HG03175 (cell line): ENCODE results near the gene TRMT61A.
A peak's percentile ranks its signal among the peaks of the same experiment; 100 is the strongest.
"Not testable (repeated sequence)": the region's sequence is repeated elsewhere in the genome, so short reads cannot be mapped to it uniquely, and the experiment has no call there.

Experiments
- ATAC-seq: cut with Tn5 transposase; IDR thresholded peaks from one replicate; pipeline ENCODE4 v1.9.1; 2021; ENCODE audit warnings: mild to moderate bottlenecking, moderate library complexity; ENCODE audit not compliant: unreplicated experiment

TRMT61A gene

DNA sequence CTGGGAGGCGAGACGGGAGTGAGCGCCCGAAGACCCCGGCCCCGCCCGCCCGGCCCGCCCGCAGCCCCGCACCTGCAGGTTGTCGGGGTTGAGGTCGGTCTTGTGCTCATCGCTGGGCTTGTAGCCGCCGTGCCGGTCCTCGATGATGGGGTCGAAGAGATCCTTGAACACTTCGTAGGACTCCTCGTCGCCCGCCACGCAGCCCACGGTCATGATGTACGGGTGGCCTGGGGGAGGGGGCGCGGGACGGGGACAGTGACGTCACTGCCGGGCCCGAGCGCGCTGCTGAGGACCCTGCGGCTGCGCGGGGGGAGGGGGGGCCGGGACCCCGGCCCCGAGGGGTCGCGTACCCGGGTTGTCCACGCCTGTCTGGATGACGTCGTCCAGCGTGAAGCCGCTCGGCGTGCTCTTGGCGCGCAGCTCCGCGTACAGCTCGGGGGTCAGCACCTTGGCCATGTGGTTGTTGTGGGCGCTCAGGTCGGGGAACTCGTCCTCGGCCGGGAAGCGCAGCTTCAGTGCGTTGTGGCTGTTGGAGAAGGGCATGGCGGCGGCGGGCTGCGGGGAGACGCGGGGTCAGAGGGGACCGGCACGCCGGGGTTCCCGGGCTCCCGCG, 6.9 kb upstream of the TRMT61A start:
- ATAC-seq: peak; percentile 9

DNA sequence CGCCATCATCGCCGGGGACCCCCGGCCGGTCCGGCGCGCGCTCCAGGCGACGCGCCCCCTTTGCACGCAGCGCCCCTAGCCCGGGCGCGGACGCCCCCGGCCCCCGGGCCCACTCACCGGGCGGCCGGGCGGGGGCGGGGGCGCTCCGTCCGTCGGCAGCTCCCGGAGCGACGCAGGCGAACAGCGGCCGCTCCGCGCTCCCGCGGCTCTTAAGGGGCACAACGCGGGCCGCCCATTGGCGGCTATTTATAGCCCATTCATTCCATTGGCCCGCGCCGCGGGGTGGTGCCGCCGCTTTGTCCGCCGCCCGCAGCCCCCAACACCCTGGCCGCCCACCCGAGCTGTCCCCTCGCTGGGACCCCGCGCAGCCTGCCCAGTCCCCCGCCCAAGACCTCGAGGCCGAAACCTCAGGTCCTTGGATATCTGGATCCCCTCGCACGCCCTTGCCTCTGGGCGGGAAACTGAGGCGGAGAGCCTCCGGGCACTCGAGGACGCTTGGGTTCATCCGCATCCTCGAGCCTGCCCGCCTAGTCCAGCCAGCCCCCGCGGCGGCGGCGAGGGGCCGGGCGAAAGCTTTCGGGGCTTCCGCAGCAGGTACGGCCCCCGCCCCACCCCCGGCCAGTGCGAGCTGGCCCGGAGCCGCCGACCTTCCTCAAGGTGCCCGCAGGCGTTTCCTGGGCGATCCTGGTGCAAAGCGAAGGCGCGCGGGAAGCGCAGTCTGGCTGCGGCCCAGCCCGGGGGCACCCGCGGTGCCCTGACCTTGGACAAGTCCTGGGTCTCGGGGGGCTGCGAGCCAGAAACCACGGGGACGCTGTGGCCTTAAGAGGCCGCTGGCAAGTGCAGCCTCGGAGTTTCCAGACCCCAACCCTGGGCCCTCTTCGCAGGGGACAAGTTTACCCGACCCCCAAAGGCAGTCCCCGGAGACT, 6.1 kb upstream of the TRMT61A start, which contains the start of gene CKB:
TSS of gene CKB (minus strand) at position 182 of the 926 bp plus-strand sequence. CDS start 337 bp downstream, outside the sequence.
- no peak for ATAC-seq

GRCh38 chr14:103523575-103523954, 5.4 kb upstream of the TRMT61A start:
- ATAC-seq: no peak

DNA sequence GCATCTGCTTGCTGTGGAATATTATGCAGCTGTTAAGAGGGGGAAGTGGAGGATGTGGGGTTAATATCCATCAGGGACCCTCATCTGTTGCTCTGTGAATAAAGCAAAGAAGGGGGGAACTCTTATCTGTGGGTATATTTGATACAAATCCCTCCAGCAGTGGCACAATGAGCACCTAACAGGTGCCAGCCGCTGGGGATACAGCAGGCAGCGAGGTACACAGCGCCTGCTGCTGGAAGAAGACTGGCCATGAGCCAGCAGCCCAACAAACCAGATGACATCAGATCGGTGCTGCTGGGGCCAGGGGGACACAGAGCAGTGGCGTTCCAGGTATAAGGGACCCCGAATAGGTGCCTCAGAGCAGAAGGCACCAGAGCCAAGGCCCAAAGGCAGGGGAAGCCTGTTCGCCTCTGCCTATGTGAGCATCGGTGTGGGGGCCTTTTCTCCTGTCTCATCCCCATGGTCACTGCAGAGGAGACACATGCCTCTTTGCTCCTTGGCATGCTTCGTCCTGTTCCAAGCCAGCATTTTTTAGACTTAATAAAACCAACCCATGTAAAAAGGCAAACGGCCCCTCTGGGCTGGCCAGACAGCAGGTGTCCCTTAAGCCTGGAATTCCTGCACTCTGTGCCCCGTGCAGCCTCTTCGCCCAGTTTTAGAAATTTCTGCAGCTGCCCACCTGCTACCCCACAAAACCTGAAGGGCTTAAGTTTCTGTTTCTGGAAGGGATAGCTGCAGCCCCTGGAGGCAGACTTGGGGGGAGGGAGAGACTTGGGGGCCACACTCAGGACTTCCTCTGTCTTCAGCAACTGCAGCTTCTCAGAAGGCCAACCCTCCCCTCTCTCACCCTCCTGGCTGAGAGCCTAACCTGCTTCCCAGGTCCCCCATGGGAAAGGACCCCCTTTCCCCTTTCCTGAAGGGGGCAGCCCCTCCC, 4.7 kb upstream of the TRMT61A start:
- ATAC-seq: no peak

DNA sequence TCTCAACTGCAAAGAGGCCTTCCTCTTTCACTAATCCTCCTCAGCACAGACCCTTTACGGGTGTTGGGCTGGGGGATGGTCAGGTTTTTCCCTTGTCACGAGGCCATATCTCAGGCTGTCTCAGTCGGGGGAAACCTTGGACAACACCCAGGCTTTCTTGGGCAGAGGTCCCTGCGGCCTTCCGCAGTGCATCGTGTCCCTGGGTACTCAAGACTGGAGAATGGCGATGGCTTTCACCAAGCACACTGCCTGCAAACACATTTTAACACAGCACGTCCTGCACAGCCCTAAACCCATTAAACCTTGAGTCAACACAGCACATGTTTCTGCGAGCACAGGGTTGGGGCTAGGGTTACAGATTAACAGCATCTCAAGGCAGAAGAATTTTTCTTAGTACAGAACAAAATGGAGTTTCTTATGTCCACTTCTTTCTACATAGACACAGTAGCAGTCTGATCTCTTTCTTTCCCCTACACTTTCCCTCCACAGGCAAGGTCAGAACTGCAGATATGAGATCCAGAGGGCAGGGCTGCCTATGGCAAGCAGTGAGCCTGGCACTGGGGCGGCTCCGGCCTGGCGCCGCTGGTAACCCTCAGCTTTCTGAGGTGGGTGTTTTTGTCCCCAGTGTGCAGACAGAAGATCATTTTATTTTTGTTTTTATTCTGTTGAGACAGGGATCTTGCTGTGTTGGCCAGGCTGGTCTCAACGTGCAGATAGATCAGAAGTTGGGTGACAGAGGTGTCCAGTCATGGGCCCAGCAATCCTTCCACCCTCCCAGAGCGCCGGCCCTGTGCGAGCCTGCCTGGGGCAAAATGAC, 3.4 kb upstream of the TRMT61A start:
- ATAC-seq: not testable (repeated sequence)

DNA sequence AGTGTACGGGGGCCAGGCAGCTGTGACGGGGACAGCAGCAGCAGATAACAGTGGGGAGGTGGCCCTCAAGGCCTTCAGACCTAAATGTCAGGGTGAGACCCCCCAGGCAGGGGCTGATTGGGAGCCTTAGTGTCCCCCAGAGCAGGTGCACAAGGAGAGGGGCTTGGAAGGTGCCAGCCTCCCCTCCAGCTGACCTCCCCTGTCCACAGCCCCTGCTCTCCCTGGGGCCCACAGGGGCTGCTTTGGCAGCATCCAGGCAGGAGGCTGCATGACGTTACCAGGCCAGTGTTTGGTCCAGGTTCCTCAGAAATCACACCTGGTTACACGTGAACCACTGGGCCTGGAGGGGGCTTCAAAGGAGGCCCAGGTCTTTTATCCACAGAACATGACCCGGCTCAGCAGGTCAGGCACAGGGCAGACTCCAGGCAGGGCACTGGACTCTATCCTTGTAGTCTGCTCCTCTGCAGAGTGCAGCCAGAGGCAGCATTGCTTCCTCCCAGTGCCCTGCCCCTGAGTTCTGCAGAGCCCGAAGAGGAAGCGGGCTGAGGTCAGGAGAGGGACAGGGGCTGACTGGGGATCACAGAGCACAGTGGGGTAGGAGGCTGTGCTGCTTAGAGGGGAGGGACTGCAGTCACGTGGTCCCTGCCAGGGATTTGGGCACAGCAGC, 2.6 kb upstream of the TRMT61A start:
- no peak for ATAC-seq

- no peak for ATAC-seq
Observed at GRCh38 chr14:103526914-103527248, 2.1 kb upstream of the TRMT61A start.

DNA sequence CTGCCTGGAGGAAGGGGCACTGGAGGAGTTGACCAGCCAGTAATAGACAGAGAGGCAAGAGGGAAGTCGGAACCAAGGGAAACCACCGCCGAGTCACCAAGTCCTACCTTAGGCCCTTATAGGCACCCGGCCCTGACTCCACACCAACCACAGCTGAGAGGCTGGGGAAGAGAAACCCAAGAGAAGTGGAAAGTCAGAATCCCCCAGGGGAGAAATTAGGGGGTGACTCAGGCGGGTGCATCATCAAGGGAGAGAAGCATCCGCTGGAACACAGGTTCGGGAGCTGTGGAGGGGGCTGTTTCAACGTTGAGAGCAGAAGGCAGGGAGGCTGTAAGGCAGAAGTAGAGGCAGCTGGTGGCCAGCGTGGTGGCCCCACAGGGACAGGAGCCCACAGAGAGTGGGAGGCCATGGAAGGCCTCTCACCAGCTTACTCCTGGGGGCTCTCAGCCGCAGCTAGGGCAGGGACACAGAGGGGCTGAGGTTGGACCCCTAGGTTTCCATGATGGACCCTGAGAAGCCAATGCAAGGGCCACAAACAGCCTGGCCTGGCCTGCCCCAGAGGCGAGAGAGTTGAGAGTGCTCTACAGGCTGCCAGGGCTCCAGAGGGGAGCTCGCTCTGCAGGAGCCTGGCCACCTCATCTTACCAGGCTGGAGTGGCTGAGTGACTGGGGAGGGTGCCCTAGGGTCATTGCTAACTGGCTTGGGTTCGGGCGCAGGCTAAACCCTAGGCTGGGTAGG, 1.4 kb upstream of the TRMT61A start:
- no peak for ATAC-seq

DNA sequence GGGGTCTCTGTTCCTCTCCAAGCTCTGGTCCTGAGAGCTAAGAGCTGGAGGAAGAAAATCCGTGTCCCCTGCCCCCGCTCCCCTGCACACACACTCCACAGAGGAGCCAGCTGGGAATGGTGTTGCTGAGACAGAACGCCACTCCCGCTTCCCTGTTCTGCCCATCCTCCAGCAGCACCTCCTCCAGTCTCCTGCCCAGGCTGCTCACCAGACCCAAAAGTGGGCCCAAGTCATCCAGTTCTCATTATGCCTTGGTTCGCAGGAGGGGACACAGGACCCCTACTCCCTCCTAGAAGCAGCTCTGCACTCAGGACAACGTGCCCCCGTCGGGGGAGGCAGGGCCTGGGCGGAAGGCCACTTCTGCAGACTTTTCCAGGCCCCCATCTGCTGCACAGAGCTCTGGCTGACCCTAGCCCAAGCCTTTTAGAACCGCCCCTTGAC, 830 bp upstream of the TRMT61A start:
- ATAC-seq: no peak

GRCh38 chr14:103529383-103530365, 678 bp downstream of the TRMT61A start:
- peak; percentile 7 for ATAC-seq

DNA sequence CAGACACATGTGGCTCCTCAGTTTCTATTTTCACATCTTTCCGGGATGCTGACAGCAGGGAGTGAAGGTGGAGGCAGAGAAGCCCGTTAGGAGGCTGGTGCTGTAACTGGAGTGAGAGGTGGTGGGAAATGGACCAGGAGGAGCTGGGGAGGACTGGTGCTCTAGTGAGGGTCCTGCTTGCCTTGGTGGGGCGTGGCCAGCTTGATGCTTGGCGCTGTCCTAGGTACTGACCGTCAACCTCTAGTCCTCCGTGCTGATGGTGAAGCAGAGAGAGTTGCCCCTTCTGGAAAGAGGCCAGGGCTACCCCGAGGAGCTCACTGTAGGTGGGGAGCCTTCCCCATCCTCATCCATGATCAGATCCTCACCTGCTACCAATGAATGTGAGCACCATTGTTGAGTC, 1.4 kb downstream of the TRMT61A start:
- ATAC-seq: no peak

DNA sequence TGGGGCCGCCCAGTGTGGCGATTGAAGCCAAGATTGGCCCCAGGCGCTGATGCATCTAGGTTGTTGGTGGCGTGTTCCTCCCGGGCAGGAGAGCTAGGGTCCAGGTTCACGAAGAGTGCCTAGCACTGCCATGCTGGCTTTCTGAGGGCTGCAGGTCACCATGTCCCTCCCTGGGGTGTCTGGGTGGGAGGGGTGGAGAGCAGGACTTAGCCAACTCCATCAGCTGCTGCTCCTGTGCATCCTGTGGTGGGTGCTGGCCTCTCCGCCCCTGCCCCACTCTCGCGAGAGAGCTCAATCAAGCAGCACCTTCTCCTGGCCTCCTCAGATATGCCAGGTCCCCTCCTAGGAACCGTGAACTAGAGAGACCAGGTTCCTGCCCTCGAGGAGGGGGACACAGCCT, 1.8 kb downstream of the TRMT61A start:
- no peak for ATAC-seq

GRCh38 chr14:103531421-103532215, 2.6 kb downstream of the TRMT61A start:
- no peak for ATAC-seq

GRCh38 chr14:103532216-103533136, 3.5 kb downstream of the TRMT61A start:
- ATAC-seq: no peak

DNA sequence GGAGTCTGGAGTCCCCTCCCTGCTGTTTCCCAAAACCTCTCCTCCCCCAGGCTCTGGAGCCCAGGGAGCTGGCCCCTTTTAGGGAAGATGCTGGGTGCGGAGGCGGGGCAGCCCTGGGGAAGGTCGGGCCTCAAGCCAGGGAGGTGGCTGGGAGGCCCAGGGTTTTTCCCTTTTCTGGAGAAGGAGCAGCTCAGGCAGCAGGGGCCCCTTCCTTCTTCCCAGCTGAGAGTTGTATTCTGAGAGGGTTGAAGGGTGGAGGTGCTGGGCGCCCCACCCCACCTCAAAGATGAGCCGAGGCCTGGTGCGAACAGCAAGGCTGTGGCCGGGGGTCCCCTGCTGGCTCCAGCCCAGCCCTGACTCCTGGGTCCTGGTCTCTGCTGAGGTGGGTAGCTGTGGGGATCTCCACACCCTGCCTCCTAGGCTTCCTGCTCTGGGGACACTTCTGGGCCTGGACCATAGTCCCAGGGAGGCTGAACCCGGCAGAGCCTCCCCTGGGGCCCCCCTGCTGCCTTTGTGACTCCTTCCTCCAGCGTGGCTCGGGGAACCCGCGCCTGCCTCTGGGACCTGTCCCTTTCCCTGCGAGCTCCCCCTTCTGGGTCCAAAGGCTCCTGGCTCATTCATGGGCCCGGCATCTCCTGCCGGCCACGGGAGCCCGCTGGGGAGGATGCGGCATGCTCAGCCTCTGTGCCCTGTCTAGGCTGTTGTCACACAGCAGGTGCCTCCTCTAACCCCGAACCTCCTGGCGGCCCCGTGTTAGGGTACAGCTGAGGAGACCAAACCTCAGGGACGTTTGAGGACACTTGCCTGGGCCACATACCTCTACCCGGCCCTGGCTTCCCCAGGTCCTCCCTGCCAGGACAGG, 4.4 kb downstream of the TRMT61A start:
- no peak for ATAC-seq
